ENCODE measurements around the gene SEC61A1. TPM values are rescaled to one million over a fixed set of nuclear protein-coding genes. Genes with fewer than 3 reads are reported as not detected.

SEC61A1 gene
- total RNA-seq, 1 donor from 2014 or later, result 307 TPM

DNA sequence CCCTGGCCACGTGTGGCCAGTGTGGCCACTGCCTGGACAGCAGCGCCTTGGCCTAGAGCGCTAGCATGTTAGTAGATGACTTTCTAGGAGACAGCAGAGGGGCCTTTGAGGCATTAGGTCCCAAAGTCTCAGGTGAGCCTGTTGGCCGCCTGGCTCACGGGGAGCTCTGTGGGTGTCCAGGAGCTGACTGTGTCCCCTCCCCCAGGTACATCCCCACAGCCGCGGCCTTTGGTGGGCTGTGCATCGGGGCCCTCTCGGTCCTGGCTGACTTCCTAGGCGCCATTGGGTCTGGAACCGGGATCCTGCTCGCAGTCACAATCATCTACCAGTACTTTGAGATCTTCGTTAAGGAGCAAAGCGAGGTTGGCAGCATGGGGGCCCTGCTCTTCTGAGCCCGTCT, 17.0 kb downstream of the SEC61A1 start:
- H3K36me3 Mint-ChIP-seq (ENCODE audit: unreplicated experiment), result peaks cover 53% of the 10 kb centered on the region
- H3K27ac Mint-ChIP-seq (ENCODE audit: unreplicated experiment), result no peak overlapping the region
- H3K27me3 Mint-ChIP-seq (ENCODE audit: unreplicated experiment), result no peaks in the 10 kb centered on the region
- no peaks in the 10 kb centered on the region for H3K9me3 Mint-ChIP-seq (ENCODE audit: unreplicated experiment)
- TF ChIP-seq, protein P1, sequence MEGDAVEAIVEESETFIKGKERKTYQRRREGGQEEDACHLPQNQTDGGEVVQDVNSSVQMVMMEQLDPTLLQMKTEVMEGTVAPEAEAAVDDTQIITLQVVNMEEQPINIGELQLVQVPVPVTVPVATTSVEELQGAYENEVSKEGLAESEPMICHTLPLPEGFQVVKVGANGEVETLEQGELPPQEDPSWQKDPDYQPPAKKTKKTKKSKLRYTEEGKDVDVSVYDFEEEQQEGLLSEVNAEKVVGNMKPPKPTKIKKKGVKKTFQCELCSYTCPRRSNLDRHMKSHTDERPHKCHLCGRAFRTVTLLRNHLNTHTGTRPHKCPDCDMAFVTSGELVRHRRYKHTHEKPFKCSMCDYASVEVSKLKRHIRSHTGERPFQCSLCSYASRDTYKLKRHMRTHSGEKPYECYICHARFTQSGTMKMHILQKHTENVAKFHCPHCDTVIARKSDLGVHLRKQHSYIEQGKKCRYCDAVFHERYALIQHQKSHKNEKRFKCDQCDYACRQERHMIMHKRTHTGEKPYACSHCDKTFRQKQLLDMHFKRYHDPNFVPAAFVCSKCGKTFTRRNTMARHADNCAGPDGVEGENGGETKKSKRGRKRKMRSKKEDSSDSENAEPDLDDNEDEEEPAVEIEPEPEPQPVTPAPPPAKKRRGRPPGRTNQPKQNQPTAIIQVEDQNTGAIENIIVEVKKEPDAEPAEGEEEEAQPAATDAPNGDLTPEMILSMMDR (IDR thresholded peaks at IDR 0.05), result no peak
- H3K4me3 Mint-ChIP-seq (ENCODE audit: unreplicated experiment), result no peak overlapping the region
- peaks cover 1% of the 10 kb centered on the region for H3K4me1 Mint-ChIP-seq (ENCODE audit: unreplicated experiment)
- no peak for DNase-seq (ENCODE audit: extremely low spot score, unreplicated experiment)

DNA sequence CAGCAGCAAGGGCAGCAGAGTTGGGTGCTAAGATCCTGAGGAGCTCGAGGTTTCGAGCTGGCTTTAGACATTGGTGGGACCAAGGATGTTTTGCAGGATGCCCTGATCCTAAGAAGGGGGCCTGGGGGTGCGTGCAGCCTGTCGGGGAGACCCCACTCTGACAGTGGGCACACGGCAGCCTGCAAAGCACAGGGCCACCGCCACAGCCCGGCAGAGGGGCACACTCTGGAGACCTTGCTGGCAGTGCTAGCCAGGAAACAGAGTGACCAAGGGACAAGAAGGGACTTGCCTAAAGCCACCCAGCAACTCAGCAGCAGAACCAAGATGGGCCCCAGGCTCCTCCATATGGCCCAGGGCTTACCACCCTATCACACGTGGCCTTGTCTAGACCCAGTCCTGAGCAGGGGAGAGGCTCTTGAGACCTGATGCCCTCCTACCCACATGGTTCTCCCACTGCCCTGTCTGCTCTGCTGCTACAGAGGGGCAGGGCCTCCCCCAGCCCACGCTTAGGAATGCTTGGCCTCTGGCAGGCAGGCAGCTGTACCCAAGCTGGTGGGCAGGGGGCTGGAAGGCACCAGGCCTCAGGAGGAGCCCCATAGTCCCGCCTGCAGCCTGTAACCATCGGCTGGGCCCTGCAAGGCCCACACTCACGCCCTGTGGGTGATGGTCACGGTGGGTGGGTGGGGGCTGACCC, 18.8 kb downstream of the SEC61A1 start:
- H3K4me1 Mint-ChIP-seq (ENCODE audit: unreplicated experiment), result peaks cover 11% of the 10 kb centered on the region
- TF ChIP-seq, protein P1 (IDR thresholded peaks at IDR 0.05), result no peak
- H3K27ac Mint-ChIP-seq (ENCODE audit: unreplicated experiment), result no peak overlapping the region

DNA sequence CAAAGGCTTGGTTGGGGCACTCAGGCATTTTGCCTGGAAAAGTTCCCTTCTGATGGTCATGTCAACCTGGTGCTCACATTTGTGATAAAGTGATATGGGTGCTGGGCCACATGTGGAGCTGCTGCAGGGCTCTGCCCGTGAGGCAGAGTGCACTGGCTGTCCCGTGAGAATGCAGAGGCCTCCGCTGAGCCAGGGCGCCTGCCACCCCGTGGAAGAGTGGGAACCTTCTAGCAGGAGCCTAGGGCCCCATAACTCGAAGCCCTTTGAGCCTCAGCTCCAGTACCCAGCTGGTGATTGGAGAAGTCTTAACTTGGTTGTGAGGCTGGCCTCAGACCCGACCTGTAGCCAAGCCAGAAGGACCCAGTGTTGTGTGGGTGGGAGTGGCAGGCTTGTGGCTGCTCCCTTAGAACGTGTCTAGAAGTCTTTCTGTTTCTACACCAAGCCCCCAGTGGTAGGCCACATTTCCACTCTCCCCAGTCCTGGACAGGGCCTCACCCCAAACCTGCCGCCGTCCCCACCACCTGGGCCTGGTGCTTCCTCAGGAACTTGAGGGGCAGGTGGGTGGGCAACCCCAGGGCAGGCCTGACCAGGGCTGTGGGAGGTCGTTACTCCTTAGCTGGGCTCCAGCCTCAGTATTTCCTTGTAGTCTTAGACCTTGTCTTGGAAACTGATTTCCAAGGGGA, 19.7 kb downstream of the SEC61A1 start:
- H3K27ac Mint-ChIP-seq (ENCODE audit: unreplicated experiment), result no peak overlapping the region
- no peaks in the 10 kb centered on the region for H3K27me3 Mint-ChIP-seq (ENCODE audit: unreplicated experiment)
- H3K4me1 Mint-ChIP-seq (ENCODE audit: unreplicated experiment), result peaks cover 10% of the 10 kb centered on the region
- H3K36me3 Mint-ChIP-seq (ENCODE audit: unreplicated experiment), result peaks cover 39% of the 10 kb centered on the region
- no peak overlapping the region for H3K4me3 Mint-ChIP-seq (ENCODE audit: unreplicated experiment)
- TF ChIP-seq, protein P1 (IDR thresholded peaks at IDR 0.05), result no peak
- no peak for DNase-seq (ENCODE audit: extremely low spot score, unreplicated experiment)
- no peaks in the 10 kb centered on the region for H3K9me3 Mint-ChIP-seq (ENCODE audit: unreplicated experiment)

More for the DNA sequence above, 18.8 kb downstream of the SEC61A1 start:
- Mint-ChIP-seq H3K4me3 (ENCODE audit: unreplicated experiment) (no peak overlapping the region), H3K36me3 (ENCODE audit: unreplicated experiment) (peaks cover 42% of the 10 kb centered on the region), H3K9me3 (ENCODE audit: unreplicated experiment) (no peaks in the 10 kb centered on the region), H3K27me3 (ENCODE audit: unreplicated experiment) (no peaks in the 10 kb centered on the region)
- no peak for DNase-seq (ENCODE audit: extremely low spot score, unreplicated experiment)

DNA sequence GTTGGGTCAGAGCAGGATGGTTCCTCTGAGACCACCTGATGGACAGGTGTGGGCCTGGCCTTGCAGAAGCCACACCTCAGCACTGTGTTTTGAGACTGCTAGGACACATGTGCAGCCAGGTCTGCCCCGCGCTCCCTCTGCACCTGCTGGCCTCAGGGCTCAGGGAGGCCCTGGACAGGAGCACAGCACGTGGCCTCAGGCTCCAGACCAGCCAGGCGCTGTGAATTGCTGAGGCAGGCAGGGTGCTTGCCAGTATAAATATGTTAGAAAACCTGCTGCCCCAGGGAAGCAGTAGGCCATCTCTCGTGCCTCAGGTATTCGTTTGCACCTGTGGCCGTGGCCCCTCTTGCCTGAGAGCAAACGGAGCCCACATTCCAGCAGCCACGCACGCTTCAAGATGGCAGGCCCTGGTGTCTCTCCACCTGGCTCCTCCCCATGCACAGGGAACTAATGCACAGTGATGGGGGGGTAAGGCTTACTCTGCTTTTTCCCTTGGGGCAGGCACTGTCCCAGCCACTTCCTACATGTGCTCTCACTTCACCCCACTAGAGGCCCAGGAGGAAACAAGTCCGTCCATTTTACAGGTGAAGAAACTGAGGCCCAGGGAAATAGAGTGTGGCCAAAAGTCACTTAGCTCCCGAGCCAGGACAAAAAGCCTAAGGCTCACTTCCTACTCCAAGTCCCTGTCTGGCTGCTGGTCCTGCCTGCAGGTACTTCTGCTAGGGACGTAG, 20.4 kb downstream of the SEC61A1 start:
- H3K27ac Mint-ChIP-seq (ENCODE audit: unreplicated experiment), result no peak overlapping the region

More for the DNA sequence above, 20.4 kb downstream of the SEC61A1 start:
- Mint-ChIP-seq H3K4me3 (ENCODE audit: unreplicated experiment) (no peak overlapping the region), H3K4me1 (ENCODE audit: unreplicated experiment) (peaks cover 10% of the 10 kb centered on the region), H3K9me3 (ENCODE audit: unreplicated experiment) (no peaks in the 10 kb centered on the region), H3K27me3 (ENCODE audit: unreplicated experiment) (no peaks in the 10 kb centered on the region), H3K36me3 (ENCODE audit: unreplicated experiment) (peaks cover 32% of the 10 kb centered on the region)
- TF ChIP-seq, protein P1 (IDR thresholded peaks at IDR 0.05), result no peak
- DNase-seq (ENCODE audit: extremely low spot score, unreplicated experiment), result no peak
